KMS-11 (cell line): ENCODE measurements around the gene KIZ.

Experiments used
- H2AFZ ChIP-seq: fragments of 200-600 bp; sonication (generic); 2 replicates; pipeline ENCODE4 v1.6.1; 2016; ENCODE audit warnings: antibody characterized with exemption, mixed run types, low read depth
- H3K27ac ChIP-seq: fragments of 200-600 bp; sonication (generic); 2 replicates; pipeline ENCODE4 v1.6.1; 2016; ENCODE audit warnings: mild to moderate bottlenecking, mixed run types
- H3K27me3 ChIP-seq: fragments of 200-600 bp; sonication (generic); 2 replicates; pipeline ENCODE4 v1.6.1; 2017; ENCODE audit warnings: mild to moderate bottlenecking, low read depth, mixed run types, moderate library complexity; ENCODE audit not compliant: insufficient read depth
- H3K36me3 ChIP-seq: fragments of 200-600 bp; sonication (generic); 2 replicates; pipeline ENCODE4 v1.6.1; 2017; ENCODE audit warnings: mild to moderate bottlenecking, mixed run types; ENCODE audit not compliant: insufficient read depth
- H3K4me1 ChIP-seq: fragments of 200-600 bp; sonication (generic); 2 replicates; pipeline ENCODE4 v1.6.1; 2016; ENCODE audit warnings: mild to moderate bottlenecking, low read depth, mixed run types; ENCODE audit not compliant: poor library complexity, severe bottlenecking
- H3K4me2 ChIP-seq: fragments of 200-600 bp; sonication (generic); 2 replicates; pipeline ENCODE4 v1.7.0; 2016; ENCODE audit warnings: mild to moderate bottlenecking, mixed run types
- H3K4me3 ChIP-seq: fragments of 200-600 bp; sonication (generic); IDR thresholded peaks from 2 replicates; pipeline ENCODE4 v1.6.1; 2017; ENCODE audit warnings: low read depth, low read length, mixed read lengths; ENCODE audit not compliant: insufficient read depth
- H3K79me2 ChIP-seq: fragments of 200-600 bp; sonication (generic); 2 replicates; pipeline ENCODE4 v1.6.1; 2016; ENCODE audit warnings: low read depth, mixed run types; ENCODE audit not compliant: insufficient read depth
- H3K9ac ChIP-seq: fragments of 200-600 bp; sonication (generic); 2 replicates; pipeline ENCODE4 v1.6.1; 2016; ENCODE audit warnings: mild to moderate bottlenecking, mixed run types
- H4K20me1 ChIP-seq: fragments of 200-600 bp; sonication (generic); 2 replicates; pipeline ENCODE4 v1.6.1; 2016; ENCODE audit warnings: mild to moderate bottlenecking, mixed run types; ENCODE audit not compliant: insufficient read depth
- CTCF ChIP-seq: fragments of 200-600 bp; sonication (generic); conservative IDR thresholded peaks from 2 replicates; pipeline ENCODE4 v1.6.1; 2017; ENCODE audit warnings: low read depth, mild to moderate bottlenecking, antibody characterized with exemption, low read length, moderate library complexity, mixed read lengths

The KIZ gene

GRCh38 chr20:21183722-21184121 lies 57.8 kb downstream of the KIZ start:
- Histone ChIP-seq H3K4me1 (no peaks in the 10 kb centered on the region), H3K27me3 (no peaks in the 10 kb centered on the region), H4K20me1 (no peaks in the 10 kb centered on the region), H3K9ac (no peak overlapping the region), H3K79me2 (no peaks in the 10 kb centered on the region), H3K27ac (no peak overlapping the region), H3K4me2 (no peak overlapping the region), H2AFZ (no peak overlapping the region), H3K4me3 (no peak overlapping the region), H3K36me3 (no peaks in the 10 kb centered on the region)
- TF ChIP-seq CTCF = no peak

GRCh38 chr20:21184819-21185218 lies 58.9 kb downstream of the KIZ start:
- H3K4me3 ChIP-seq = no peak overlapping the region
- no peak for TF ChIP-seq CTCF
- H3K4me2 ChIP-seq = no peak overlapping the region
- no peaks in the 10 kb centered on the region for H3K36me3 ChIP-seq
- H3K4me1 ChIP-seq = no peaks in the 10 kb centered on the region
- no peak overlapping the region for H2AFZ ChIP-seq
- H3K27me3 ChIP-seq = no peaks in the 10 kb centered on the region
- no peak overlapping the region for H3K9ac ChIP-seq
- no peaks in the 10 kb centered on the region for H4K20me1 ChIP-seq
- no peak overlapping the region for H3K27ac ChIP-seq
- H3K79me2 ChIP-seq = no peaks in the 10 kb centered on the region

- H3K36me3 ChIP-seq = no peaks in the 10 kb centered on the region
- H3K4me2 ChIP-seq = no peak overlapping the region
- H3K4me3 ChIP-seq = no peak overlapping the region
- H3K4me1 ChIP-seq = no peaks in the 10 kb centered on the region
- TF ChIP-seq CTCF = no peak
- H3K9ac ChIP-seq = no peak overlapping the region
- H3K79me2 ChIP-seq = no peaks in the 10 kb centered on the region
- no peak overlapping the region for H2AFZ ChIP-seq
- no peak overlapping the region for H3K27ac ChIP-seq
- no peaks in the 10 kb centered on the region for H3K27me3 ChIP-seq
- H4K20me1 ChIP-seq = no peaks in the 10 kb centered on the region
These were observed 60.0 kb downstream of the KIZ start for GRCh38 chr20:21185849-21186248.

DNA sequence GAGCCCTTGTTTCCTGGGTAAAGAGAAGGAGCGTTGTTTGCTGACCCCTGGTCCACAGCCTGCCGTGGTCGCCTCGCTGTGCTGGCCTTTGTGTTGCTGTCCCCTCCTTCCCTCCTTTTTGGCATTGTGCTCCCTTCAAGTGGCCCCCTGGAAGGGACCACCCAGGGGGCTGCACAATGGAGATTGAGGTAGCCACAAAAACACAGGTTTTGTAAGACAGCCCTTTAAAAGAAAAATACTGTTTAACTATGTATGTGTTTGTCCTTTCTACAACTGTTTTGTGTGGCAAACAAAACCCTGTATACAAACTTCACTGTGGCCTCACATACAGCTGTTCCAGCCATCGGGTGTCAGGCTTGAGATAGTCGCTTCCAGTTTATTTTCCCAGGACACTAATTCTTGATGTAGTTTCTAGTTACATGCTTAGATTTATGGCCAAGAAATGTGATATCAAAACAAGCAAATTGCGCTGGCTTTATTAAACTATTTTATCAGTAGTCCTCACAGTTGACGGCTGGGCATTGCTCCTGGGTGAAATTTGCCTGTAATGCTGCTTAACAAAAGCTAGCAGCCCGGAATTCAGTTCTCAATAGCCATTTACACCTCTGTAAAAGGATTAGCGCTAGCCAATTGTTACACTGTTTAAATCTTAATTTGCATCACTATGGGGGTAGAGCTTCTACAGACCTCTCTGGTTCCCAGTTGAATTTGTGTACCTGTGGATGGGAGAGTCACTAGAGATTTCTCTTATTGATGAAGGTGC lies 64.1 kb downstream of the KIZ start:
- no peak overlapping the region for H3K4me3 ChIP-seq
- H3K4me1 ChIP-seq = no peaks in the 10 kb centered on the region
- H3K4me2 ChIP-seq = no peak overlapping the region
- no peaks in the 10 kb centered on the region for H4K20me1 ChIP-seq
- no peaks in the 10 kb centered on the region for H3K79me2 ChIP-seq
- no peak overlapping the region for H3K9ac ChIP-seq
- TF ChIP-seq CTCF = no peak
- H3K27me3 ChIP-seq = no peaks in the 10 kb centered on the region
- no peaks in the 10 kb centered on the region for H3K36me3 ChIP-seq
- no peak overlapping the region for H3K27ac ChIP-seq
- H2AFZ ChIP-seq = no peak overlapping the region
